ENCODE data around the gene TRANK1.
"Not testable (repeated sequence)": the region's sequence is repeated elsewhere in the genome, so short reads cannot be mapped to it uniquely, and the experiment has no call there.

TRANK1 gene

DNA sequence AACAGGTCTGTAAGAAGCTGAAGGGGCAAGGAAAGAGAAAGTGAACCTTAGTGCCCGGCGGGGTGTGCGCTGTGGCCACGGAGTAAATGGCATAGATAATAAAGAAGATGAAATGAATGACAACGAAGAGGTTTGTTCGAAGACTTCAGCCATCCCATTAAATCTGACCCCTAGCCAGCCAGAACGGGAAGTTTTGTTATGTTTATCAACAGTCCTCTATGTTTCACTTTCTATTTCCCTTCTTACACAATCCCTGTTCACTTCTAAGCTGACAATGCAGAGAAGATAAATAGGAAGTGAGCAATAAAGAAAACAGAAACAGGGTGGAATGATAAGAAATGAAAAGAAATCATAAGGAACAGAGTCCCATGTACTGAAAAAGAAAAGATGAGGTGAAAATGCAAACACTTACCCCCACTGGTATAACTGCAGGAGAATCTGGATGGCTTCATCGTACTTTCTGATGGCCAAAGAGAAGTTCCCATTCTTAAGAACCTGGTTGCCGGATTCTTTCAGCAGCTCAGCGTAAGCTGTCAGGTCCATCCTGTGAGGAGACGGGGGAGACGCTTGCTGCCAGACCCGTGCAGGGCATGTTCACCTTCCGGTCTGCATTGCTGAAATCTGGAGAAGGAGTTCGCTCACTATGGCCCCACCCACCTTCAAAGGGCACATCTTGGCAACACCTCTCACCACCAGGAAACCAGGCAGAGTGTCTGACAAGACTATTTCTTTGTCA is 36.8 kb downstream of the TRANK1 start:
- peak overlapping the region; percentile 28 for H3K4me3 ChIP-seq (replicated peaks; ENCODE audit: low read depth, low read length)
- TF ChIP-seq CTCF (IDR thresholded peaks at IDR 0.05; ENCODE audit: low read depth, low read length, missing control alignments): no peak
- no peak for DNase-seq (ENCODE audit: extremely low read depth, low read depth)

GRCh38 chr3:36906504-36907149 is 38.2 kb downstream of the TRANK1 start:
- DNase-seq (ENCODE audit: extremely low read depth, low read depth): no peak

GRCh38 chr3:36905545-36905944 is 39.3 kb downstream of the TRANK1 start:
- TF ChIP-seq CTCF (IDR thresholded peaks at IDR 0.05; ENCODE audit: low read depth, low read length, missing control alignments): no peak
- DNase-seq (ENCODE audit: extremely low read depth, low read depth): no peak
- H3K4me3 ChIP-seq (replicated peaks; ENCODE audit: low read depth, low read length): no peak overlapping the region

More at GRCh38 chr3:36906504-36907149, 38.2 kb downstream of the TRANK1 start:
- no peak for TF ChIP-seq CTCF (IDR thresholded peaks at IDR 0.05; ENCODE audit: low read depth, low read length, missing control alignments)
- H3K4me3 ChIP-seq (replicated peaks; ENCODE audit: low read depth, low read length): no peak overlapping the region

- DNase-seq (ENCODE audit: extremely low read depth, low read depth): no peak
- TF ChIP-seq CTCF (IDR thresholded peaks at IDR 0.05; ENCODE audit: low read depth, low read length, missing control alignments): peak; percentile 37
Observed at GRCh38 chr3:36904641-36905040, 40.2 kb downstream of the TRANK1 start.

DNA sequence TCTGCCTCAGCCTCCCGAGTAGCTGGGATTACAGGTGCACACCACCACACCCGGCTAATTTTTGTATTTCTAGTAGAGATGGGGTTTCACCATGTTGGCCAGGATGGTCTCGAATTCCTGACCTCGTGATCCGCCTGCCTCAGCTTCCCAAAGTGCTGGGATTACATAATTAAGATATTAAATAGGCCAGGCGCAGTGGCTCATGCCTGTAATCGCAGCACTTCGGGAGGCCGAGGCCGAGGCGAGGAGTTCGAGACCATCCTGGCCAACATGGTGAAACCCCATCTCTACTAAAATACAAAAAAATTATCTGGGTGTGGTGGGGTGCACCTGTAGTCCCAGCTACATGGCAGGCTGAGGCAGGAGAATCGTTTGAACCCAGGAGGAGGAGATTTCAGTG is 40.8 kb downstream of the TRANK1 start:
- DNase-seq (ENCODE audit: extremely low read depth, low read depth); H3K4me3 ChIP-seq (replicated peaks; ENCODE audit: low read depth, low read length): not testable (repeated sequence)

More at GRCh38 chr3:36904641-36905040, 40.2 kb downstream of the TRANK1 start:
- H3K4me3 ChIP-seq (replicated peaks; ENCODE audit: low read depth, low read length): no peak overlapping the region

- DNase-seq (ENCODE audit: extremely low read depth, low read depth): no peak
- no peak overlapping the region for H3K4me3 ChIP-seq (replicated peaks; ENCODE audit: low read depth, low read length)
- TF ChIP-seq CTCF (IDR thresholded peaks at IDR 0.05; ENCODE audit: low read depth, low read length, missing control alignments): no peak
Observed at GRCh38 chr3:36903119-36903882, 41.6 kb downstream of the TRANK1 start.

- no peak for TF ChIP-seq CTCF (IDR thresholded peaks at IDR 0.05; ENCODE audit: low read depth, low read length, missing control alignments)
- no peak overlapping the region for H3K4me3 ChIP-seq (replicated peaks; ENCODE audit: low read depth, low read length)
- DNase-seq (ENCODE audit: extremely low read depth, low read depth): no peak
Observed at GRCh38 chr3:36901588-36901987, 43.3 kb downstream of the TRANK1 start.

All from HFF-Myc (cell line).